Uterus (tissue), 4 donors: ENCODE measurements around the gene TTC1. TPM values are rescaled to one million over a fixed set of nuclear protein-coding genes. Genes with fewer than 3 reads are reported as not detected.

Experiments
- DNase-seq, 2 donors: peaks; one replicate each; pipeline ENCODE4 v3.0.0-alpha.2; 2019 to 2020
- H3K27ac ChIP-seq, 2 donors: fragments of 200-600 bp; sonication (generic); 1 replicate in 1 of 2; 2 replicates in 1 of 2; pipeline ENCODE4 v1.5.1; 2016 to 2018
- H3K27me3 ChIP-seq, 2 donors: fragments of 200-600 bp; sonication (generic); one replicate each; pipeline ENCODE4 v1.5.1; 2018 to 2019; ENCODE audit warnings: control low read depth in 1 of 2
- H3K36me3 ChIP-seq, 2 donors: fragments of 200-600 bp; sonication (generic); one replicate each; pipeline ENCODE4 v1.5.1; 2019; ENCODE audit warnings: control low read depth in 1 of 2
- H3K4me1 ChIP-seq, 2 donors: fragments of 200-600 bp; sonication (generic); one replicate each; pipeline ENCODE4 v1.5.1; 2018 to 2019; ENCODE audit warnings: control low read depth in 1 of 2
- H3K4me3 ChIP-seq, 2 donors: fragments of 200-600 bp; sonication (generic); 1 replicate in 1 of 2; 2 replicates in 1 of 2; pipeline ENCODE4 v1.5.1; 2018 to 2019; ENCODE audit warnings: mild to moderate bottlenecking in 1 of 2
- H3K9me3 ChIP-seq, 2 donors: fragments of 200-600 bp; sonication (generic); one replicate each; pipeline ENCODE4 v1.5.1; 2019; ENCODE audit warnings: control low read depth in 1 of 2
- POLR2A ChIP-seq, 2 donors: fragments of 450-650 bp; IDR thresholded peaks; one replicate each; pipeline ENCODE4 v1.6.1; 2016; ENCODE audit warnings: antibody characterized with exemption in 2 of 2, mild to moderate bottlenecking in 1 of 2, moderate library complexity in 1 of 2
- intact Hi-C: fragments of 100-400 bp; cut with DNase I; formaldehyde crosslinking; loops from one replicate; pipeline ENCODE4 v1.15.1; 2023; ENCODE audit warnings: low total_unique reads
- total RNA-seq, 4 donors: library from RNA; depleted of rRNA in 3 of 4; stranded (reverse); fragments of >200 nt in 3 of 4; gene quantifications; one replicate each; pipeline versions ENCODE4 v1.1.0 to v1.2.4, GENCODE V29; 2014 to 2023
- TF ChIP-seq, protein P1 (sequence below), 4 experiments: fragments of 200-600 bp in 2 of 4; fragments of 450-650 bp in 2 of 4; sonication (generic) in 2 of 4; IDR thresholded peaks; one replicate each; pipeline ENCODE4 v1.5.1; 2016 to 2019; ENCODE audit warnings: antibody characterized with exemption in 4 of 4, mild to moderate bottlenecking in 2 of 4, moderate library complexity in 1 of 4
- donor health status: DM: yes; HTN: yes; CAD: no.

TTC1 gene
- total RNA-seq, 4 donors from 2014 or later, result 9.7 to 43.5 (median 41.1) TPM

DNA sequence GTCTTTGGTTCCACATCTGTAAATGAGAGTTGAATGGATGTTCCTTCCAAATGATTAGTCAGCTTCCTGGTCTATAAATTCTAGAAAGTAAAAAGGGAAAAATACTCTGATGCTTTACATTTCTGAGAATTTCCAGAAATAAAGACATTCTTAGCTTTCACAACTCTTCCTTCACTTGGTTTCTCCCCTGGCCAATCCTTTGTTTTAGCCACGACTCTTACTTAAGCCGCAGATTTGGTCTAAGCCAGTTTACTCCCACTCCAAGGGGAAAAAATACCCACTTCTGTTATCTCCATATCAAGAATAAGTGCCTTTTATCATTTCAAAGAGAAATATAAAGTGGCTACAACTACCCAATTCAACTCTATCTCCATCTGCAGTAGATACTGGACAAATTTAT lies 80.6 kb downstream of the TTC1 start:
- DNase-seq, result no peak
- intact Hi-C loops, result no loop called here
- H3K27ac ChIP-seq, result no peak overlapping the region
- TF ChIP-seq POLR2A (IDR thresholded peaks at IDR 0.05), result no peak
- TF ChIP-seq, protein P1, sequence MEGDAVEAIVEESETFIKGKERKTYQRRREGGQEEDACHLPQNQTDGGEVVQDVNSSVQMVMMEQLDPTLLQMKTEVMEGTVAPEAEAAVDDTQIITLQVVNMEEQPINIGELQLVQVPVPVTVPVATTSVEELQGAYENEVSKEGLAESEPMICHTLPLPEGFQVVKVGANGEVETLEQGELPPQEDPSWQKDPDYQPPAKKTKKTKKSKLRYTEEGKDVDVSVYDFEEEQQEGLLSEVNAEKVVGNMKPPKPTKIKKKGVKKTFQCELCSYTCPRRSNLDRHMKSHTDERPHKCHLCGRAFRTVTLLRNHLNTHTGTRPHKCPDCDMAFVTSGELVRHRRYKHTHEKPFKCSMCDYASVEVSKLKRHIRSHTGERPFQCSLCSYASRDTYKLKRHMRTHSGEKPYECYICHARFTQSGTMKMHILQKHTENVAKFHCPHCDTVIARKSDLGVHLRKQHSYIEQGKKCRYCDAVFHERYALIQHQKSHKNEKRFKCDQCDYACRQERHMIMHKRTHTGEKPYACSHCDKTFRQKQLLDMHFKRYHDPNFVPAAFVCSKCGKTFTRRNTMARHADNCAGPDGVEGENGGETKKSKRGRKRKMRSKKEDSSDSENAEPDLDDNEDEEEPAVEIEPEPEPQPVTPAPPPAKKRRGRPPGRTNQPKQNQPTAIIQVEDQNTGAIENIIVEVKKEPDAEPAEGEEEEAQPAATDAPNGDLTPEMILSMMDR (IDR thresholded peaks at IDR 0.05), result no peak
- H3K4me3 ChIP-seq, result no peak overlapping the region
- H3K27me3 ChIP-seq, result no peaks in the 10 kb centered on the region
- H3K4me1 ChIP-seq, result no peaks in the 10 kb centered on the region
- no peaks in the 10 kb centered on the region for H3K36me3 ChIP-seq
- no peaks in the 10 kb centered on the region for H3K9me3 ChIP-seq

DNA sequence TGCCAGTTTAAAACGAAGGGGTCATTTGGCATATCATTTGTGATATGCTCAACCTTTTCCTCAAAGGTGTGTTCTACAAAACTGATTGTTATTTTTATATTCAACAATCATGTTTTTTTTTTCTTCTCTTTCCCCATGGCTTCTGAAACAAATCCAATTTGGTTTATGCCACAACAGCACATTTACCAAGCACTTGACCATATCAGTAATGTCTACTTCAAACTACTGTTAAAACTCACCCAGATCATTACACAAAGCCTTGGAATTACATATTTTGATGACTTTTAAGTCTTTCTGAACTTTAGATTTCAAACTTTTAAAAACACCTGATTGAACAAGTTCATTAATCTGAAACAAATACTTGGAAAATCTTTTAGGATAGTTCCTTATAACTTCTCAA lies 81.1 kb downstream of the TTC1 start:
- no peak overlapping the region for H3K4me3 ChIP-seq
- TF ChIP-seq, protein P1 (IDR thresholded peaks at IDR 0.05), result no peak
- no peak for TF ChIP-seq POLR2A (IDR thresholded peaks at IDR 0.05)
- no peaks in the 10 kb centered on the region for H3K36me3 ChIP-seq
- no peaks in the 10 kb centered on the region for H3K27me3 ChIP-seq
- H3K27ac ChIP-seq, result no peak overlapping the region
- intact Hi-C loops, result no loop called here
- no peaks in the 10 kb centered on the region for H3K9me3 ChIP-seq
- DNase-seq, result no peak
- H3K4me1 ChIP-seq, result no peaks in the 10 kb centered on the region

DNA sequence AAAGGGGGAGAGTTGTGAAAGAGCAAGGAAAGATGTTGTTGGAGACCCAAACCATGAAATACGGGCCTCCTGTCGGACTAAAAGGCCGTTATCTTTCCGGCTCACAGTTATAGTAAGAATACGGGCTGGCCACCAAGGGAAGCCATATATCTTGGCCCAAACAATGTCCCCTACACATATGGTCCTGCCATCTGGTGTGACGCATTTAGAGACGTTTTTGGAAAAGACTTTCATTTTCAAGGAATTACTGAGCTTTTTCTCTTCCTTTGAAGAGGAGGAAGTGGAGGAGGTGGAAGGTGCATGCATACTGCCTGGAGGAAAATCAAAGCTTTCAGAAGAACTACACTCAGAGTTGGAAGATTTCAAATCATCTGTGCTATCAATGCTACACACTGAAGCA lies 83.6 kb downstream of the TTC1 start:
- no peak overlapping the region for H3K27ac ChIP-seq
- no peaks in the 10 kb centered on the region for H3K9me3 ChIP-seq
- no peak for TF ChIP-seq POLR2A (IDR thresholded peaks at IDR 0.05)
- TF ChIP-seq, protein P1 (IDR thresholded peaks at IDR 0.05), result no peak
- H3K4me3 ChIP-seq, result no peak overlapping the region
- intact Hi-C loops, result no loop called here
- H3K4me1 ChIP-seq, result no peaks in the 10 kb centered on the region
- no peaks in the 10 kb centered on the region for H3K36me3 ChIP-seq
- no peaks in the 10 kb centered on the region for H3K27me3 ChIP-seq
- no peak for DNase-seq

DNA sequence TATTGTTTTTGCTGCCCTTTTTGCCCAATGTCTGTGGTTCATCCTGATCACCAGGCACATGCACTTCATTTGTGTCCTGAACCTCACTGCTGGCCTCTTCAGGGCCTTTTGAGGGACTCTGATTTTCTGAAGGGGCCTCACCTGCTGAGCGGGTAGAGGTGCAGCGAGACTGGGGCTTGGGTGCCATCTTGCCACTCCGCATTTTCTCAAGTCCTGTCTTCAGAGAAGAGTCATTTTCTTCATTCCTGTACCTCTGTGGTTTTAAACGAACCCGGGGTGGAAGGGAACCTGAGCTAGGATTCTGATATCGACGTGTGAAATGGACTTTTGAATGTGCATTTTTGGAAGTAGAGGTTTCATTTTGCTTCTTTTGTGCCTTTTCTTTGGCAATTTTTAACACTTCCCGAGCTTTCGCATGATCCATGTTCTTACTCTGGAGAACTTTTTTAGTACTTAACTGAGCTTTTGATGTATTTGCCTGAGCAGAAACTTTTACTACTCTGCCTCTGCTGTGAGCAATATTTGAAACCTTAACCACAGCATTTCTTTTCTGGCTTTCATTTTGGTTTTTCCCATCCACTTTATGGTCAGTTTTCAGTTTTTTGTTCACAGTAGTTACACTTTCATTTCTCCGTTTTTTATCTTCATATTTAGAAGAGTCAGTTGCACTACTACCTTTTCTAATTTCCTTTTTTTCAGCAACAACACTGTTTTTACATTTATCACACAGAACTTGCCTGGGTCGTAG lies 84.2 kb downstream of the TTC1 start:
- H3K36me3 ChIP-seq, result no peaks in the 10 kb centered on the region
- DNase-seq, result no peak
- H3K9me3 ChIP-seq, result no peaks in the 10 kb centered on the region
- H3K27me3 ChIP-seq, result no peaks in the 10 kb centered on the region
- TF ChIP-seq, protein P1 (IDR thresholded peaks at IDR 0.05), result no peak
- H3K4me3 ChIP-seq, result no peak overlapping the region
- no peak overlapping the region for H3K27ac ChIP-seq
- intact Hi-C loops, result no loop called here
- H3K4me1 ChIP-seq, result no peaks in the 10 kb centered on the region

DNA sequence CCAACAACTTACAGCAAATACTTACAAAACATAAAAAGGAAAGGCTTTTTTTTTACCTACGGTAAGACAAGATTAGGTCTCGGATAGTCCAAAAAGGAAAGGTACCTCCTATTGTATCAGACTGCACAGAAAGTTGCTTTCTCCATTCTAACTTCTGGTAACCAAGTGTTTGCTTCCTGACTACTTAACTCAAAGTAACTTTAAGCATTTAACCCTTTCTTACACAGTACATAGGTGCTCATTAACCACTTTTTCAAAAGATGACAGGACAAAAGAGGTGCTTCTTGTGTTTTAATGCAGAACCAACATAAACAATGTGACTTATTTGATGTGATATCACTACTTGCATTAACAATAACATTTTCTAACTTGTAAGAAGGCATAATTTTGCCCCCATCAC lies 87.2 kb downstream of the TTC1 start:
- no peaks in the 10 kb centered on the region for H3K36me3 ChIP-seq
- H3K9me3 ChIP-seq, result no peaks in the 10 kb centered on the region
- H3K27me3 ChIP-seq, result no peaks in the 10 kb centered on the region
- TF ChIP-seq, protein P1 (IDR thresholded peaks at IDR 0.05), result no peak
- no peak for TF ChIP-seq POLR2A (IDR thresholded peaks at IDR 0.05)
- H3K27ac ChIP-seq, result no peak overlapping the region
- intact Hi-C loops, result no loop called here
- H3K4me3 ChIP-seq, result no peak overlapping the region
- no peaks in the 10 kb centered on the region for H3K4me1 ChIP-seq
- no peak for DNase-seq
